SKM-1 (cell line): ENCODE results near the gene NME7.

ENCODE experiments used
- DNase-seq: peaks from one replicate; lab custom pipeline; 2025; ENCODE audit not compliant: unreplicated experiment; lab: John Stamatoyannopoulos, UW

NME7 gene

DNA sequence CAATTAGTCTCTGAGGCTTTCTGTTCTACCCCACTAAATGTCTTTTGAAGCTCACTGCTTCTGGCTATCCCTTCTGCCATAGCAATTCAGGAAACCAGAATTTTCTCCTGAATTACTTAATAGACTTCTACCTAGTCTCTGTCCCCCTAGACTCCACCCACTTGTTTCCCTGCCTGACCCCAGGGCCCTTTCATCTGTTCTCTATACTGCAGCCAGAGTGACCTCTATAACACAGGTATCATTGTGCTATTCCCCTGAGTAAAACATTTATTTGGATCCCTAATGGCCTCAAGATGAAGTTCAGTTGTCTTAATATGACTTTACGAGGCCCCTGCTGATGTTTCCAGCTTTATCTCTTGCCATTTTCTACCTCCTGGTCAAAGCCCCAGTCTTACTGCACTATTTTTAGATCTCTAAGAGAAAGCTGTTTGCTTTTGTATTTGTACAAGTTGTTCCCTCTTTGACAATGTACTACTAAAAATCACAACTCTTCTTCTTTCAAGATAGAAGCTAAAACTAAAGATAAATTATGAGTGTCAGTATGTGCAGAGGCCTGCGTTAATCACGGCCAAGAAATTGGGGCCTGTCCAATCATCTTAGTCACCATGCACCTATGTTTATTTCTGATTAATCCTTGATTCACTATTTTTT lies 206.6 kb downstream of the NME7 start:
- no peak for DNase-seq

DNA sequence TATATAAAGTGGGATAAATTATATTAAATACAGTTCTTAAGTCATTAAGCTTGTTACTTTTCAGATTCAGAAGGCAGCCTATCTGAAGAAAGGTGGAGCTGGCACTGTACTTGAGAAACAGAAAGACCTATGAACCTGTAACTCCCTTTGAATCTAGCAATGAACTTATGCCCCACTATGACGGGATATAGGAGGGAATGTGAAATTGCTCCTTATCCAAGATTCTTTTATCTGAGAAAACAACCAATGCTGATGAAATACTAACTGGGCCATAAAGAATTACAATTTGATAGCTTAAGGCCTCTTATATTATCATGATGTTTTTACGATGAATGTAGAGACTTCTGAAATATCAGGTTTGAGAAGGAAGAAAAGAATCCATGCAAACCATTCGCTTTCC lies 211.0 kb downstream of the NME7 start:
- no peak for DNase-seq

DNA sequence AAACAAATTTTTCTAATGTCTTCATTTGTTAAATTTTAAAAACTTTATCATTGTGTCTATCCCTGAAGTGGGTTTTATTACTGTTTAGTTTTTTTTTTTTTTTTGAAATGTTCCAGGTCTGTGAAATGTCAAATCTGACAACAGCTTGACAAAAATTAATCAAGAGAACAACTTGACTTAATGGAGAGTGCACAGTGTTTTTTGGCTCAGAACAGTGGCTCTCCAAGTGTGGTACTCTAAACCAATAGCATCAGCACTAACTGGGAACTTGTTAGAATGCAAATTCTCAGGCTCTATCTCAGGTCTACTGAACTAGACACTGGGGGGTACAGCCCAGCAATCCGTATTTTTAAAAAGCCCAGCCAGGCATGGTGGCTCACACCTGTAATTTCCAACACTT lies 211.9 kb downstream of the NME7 start:
- DNase-seq = no peak

DNA sequence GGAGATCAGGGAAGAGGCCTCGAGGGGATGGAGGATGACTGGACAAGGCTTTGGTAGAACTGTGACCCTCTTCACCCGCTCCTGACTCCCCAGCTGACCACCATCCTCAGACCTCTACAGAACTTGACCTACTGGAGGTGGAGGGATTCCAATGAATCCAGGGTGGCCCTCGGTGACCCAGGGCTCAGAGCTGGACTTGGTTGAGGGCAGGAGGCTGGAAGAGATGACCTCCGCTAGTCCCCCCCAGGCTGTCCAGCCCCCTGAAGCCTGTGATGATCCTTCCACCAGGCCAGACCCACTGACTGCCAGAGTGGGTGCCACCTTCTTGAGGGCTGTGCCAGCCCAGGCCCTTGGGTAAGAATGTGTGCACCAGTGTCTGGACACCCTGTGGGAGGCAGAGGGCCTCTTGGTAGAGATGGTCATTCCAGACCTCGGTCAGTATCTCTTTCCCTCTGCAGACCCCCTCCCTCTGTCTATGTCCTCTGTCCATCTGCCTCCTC lies 216.2 kb downstream of the NME7 start:
- no peak for DNase-seq

DNA sequence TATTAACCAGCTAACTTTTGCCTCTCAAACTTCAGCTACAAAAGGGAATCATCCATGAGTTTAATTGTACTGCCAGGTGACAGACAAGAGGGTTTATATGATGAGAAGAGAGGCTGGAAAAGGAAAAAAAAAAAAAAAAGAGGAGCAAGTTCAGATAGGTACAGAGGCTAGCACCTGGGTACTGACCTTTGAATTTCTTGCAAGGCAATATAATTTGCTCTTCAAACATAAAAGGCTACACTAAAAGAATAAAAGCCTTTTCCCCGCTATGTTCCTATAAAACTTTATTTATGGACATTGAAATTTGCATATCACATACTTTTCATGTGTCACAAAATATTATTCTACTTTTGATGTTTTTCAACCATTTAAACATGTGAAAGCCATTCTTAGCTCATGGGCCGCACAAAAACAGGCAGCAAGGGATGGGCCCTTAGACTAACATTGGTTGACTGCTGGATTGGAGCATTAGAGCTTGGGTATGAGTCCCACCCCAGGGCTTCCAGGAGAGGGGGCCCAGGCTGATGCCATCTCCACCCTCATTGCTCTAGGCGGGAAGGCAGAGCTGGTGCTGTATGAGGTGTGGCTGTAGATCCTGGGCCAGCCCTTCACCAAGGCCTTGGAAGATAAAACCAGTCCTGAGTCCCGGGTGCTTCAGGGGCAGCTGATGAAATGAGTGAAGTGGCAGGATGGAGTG lies 216.8 kb downstream of the NME7 start:
- DNase-seq = no peak

DNA sequence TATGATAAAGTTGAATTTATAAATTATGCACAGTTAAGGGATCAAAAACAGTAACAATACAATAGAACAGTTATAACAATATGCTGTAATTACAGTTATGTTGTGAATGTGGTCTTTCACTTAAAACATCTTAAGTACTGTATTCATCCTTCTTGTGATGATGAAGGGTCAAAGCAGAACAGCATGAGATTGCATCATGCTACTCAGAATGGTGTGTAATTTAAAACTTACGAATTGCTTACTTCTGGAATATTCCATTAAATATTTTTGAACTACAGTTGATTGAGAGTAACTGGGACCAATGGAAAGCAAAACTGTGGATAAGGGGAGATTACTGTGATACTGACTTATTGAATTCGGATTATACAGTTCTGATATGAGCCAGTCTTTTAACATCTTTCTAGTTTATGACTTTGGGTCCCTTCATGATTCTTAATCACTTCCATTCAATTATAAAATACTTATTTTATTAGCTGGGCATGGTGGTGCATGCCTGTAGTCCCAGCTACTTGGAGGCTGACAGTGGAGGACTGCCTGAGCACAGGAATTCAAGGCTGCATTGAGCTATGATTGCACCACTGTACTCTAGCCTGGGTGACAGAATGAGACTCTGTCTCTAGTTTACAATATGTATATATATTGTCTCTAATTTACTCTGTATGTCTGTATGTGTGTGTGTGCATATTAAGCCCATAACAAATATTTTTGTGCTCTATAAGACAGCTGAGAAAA lies 217.9 kb downstream of the NME7 start:
- no peak for DNase-seq

DNA sequence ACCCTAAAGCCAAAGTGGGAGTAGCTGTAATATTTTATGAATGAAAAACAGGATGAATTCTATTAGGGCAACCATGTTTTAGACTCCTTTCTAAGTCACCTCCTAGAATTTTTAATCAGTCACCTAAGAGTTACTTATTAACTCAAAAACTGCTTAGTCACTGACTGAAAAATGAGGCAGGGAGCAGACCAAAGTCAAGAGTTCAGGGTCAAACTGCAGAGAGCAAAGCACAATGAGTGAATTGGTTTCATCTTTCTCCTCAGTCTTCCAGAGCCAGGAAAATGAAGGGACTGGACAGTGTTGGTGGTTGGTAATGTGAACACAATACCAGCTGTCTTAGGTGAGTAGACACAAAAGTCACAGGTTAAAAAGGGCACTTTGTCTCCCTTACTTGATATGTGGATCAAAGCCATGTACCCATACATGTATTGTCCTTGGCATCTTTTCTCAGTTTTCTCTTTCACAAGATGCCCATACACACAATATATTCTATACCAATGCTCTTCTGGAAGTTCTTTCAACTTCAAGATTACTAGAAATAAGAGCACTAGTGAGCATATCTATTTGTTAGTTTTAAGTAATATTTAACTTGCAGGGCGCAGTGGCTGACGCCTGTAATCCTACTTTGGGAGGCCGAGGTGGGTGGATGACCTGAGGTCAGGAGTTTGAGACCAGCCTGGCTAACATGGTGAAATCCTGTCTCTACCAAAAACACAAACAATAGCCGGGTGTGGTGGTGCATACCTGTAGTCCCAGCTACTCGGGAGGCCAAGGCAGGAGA lies 218.9 kb downstream of the NME7 start:
- no peak for DNase-seq

DNA sequence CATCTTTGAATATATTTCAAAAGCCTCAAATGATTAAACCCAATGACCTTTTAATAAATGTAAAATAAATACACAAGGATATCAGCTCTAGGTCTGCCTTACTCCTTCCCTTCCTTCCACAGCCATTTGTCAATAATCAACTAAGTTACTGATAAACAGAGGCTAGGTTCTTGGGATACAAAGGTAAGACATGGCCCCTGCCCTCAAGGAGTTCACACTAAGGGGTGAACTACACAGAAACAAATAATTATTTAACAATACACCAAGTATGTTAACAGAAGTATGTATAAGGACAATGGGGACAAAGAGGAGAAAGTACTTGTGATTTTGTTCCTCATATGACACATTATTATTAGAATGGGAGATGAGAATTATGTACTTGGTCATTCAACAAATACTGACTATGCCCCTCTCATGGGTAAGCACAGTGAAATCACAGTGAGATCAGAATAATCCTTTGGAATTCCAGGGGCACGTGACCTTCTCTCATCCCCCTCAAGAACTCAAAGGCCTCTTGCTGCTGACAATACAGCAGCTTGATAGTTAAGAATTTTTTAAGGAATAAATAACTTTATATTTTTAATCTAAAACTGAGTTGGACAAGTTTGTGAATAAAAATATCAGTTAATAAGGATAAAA lies 220.9 kb downstream of the NME7 start:
- no peak for DNase-seq

DNA sequence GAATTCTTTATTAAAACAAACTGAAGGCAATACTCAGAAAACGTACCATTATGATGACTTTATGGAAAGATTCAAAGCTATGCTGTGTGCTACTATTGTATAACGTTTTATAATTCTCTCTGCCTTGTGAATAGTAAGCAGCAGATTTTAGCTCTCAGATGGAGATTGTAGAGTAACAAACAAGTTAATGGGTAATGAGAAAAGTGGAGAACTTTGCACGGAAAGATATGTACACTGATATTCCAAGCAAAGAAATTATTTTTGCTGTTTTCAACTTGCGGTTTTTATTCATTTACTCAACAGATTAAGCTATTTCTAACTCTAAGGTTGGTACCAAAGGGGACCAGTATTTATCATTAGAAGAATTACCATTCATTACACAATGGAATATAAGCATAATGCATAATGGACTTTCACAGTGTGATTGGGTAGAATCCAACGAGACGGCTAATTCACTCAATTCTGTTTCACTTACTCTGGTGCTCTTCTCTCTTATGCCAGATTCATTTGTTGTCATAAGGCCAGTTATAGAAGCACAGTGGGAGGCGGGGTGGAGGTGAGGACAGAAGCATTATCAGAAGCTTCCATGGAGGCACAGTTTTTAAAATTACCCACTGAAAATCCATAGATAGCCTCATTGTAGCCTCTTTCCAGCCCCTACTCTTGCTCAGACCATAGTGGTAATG lies 222.5 kb downstream of the NME7 start:
- DNase-seq = no peak

DNA sequence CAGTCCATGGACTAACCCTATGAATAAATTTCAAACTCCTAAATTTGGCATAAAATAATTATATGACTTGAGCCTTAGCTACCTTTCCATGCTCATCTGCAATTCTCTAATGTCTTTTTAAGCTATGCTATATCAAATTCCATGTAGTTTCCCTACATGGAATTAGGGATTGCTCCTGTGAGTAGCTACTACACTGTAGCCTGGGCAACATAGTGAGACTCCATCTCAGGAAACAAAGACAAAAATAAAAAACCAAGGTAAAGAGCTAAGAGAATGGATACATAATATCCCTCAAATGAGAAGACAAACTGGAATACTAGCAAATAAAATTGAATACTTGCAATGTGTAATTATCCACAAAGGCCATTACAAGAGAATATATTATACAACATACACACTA lies 223.6 kb downstream of the NME7 start:
- no peak for DNase-seq

DNA sequence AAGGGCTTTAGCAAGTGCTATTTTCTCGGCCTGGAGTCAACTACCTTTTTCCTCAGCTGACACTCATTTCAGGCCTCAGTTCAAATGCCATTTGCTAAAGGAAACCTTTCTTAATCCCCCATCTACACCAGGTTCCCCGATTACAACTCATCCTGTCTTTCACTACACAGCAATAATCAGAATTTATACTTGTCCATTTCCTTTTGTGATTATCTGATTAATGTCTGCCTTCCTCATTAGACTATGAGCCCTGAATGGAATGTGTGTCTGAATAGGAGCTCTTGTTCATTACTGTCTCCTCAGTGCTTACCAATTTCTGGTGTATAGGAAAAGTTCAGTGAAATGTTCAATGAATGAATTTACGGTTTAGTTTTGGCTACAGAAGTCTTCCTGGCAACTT lies 224.3 kb downstream of the NME7 start:
- no peak for DNase-seq

DNA sequence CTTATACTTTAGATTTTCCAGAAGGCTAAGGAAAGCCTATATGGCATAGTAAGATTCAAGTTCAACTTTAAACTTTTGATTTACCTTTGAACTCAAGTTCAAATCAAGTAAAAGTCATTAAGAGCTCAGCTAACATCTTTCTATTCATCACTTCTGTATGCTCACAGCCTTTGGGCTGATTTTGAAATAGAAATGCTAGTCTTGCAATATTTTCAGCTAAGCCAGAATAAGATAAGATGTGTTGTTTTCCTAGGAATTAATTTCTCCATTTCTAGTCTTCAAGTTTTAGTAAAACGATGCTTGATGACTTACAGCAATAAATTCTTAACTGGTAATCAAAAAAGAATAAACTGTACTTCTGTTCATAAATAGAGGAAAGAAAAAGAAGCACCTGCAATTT lies 225.5 kb downstream of the NME7 start:
- DNase-seq = no peak

DNA sequence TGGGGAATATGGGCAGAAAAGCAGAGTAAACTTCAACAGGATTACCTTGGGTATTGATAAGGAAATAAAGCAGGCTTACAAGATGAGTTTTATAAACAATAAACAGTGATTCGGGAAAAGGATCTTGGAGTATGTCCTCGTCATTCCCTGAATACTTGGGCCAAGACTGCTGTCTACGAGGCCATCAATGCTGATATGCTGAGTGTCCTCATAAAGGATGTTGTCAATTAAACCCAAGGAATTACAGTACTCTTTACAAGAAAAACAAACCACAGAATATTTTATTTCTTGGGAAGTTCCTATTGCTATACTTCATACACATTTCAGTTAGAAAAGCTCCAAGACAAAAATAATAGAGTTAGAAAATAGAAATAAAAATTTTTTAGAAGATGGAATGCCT lies 226.2 kb downstream of the NME7 start:
- no peak for DNase-seq

DNA sequence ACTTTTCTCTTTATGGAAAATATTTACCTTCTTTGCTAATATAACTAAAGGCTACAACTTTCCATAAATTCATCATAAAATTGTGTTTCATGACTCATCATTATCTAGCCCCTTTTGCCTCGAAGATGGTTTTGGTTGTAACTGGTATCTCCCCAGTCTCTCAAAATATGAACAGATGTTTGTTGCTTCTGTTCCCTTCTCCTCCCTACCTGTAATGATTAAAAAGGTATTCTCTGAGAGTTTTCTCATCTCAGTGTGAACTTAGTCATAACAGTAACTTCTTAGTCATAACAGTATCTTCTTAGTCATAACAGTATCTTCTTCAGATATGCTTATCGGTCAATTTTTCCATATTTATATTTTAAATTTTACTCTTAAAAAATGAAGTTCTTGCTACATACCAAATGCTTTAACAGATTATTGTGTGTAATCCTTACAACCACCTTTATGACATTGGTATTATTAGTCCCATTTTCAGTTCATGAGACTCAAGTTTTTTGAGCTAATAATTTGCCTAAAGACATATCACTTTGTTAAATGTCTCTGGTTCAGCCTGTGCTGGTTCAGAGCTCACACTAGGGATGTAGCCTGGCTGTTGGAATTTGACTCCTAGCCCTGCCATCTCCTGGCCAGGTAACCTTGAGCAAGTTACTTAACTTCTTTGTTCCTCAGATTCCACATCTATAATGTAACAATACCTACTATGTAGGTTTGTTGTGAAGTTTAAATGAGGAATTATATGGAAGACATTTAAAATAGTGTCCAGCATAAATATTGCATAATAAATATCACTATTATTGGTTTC lies 228.5 kb downstream of the NME7 start:
- no peak for DNase-seq

DNA sequence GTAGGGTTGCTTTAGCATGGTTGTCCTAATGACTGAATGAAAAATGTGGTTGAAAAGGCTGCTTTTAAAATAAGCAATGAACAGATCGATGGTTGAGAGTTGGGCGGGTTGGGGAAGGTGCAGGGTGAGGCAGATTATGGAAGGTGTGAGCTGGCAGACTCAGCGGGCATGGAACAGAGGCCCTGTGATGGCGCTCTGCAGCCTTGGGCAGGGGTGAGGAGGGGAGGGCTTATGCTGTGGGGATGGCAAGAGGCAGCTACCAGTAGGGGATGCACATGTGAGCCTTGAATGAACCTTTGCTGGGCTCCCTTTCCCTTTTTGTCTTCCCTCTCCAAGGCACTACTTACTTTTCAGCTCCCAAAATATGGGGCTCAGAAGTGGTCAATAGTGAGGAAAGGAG lies 230.2 kb downstream of the NME7 start:
- DNase-seq = no peak

DNA sequence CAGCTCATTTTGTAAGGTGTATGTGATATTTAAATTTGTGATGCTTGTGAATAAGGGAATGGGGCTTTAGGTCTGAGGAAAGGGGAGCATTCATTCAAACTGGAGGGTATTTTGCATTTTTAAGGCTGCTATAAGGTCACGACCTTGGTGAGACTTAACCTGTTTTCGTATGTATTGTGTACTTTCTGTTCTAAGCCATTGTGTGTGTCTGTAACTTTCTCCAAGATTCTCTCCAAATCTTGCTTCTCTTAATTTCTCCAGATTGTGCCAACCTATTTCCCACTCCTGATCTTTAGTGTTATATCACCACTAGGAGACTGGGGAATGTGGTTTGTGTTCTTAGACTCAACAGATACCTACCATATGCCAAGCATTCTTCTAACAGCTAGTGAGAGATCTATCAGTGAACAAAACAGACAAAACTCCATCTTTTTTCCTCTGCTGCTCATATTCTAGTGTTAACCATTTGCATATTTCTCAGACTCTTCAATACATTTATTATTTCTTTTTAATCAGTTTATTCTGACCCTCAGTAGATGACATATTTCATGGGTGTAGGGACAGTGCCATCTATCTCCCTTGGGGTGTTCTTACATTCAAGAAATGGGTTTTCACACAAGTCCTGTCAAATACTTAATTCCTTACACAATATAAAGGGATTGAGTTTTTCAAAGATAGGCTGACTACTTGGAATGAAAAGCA lies 233.6 kb downstream of the NME7 start:
- DNase-seq = no peak

DNA sequence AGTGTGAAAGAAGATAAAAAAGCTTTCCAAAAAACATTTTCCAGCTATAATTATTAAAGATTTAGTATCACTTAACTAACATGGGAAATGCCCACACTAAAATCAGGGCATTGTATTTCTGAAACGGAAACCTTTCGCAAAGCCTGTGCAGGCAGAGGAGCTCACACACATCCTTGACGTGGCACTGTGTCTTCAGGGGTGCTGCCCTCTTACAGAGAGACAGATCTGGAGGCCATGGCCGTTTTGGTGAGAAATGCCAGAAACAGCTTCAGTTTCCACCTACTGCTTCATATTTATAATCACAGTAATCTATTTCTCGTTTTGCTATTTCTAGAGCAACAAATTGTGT lies 234.4 kb downstream of the NME7 start:
- DNase-seq = no peak

DNA sequence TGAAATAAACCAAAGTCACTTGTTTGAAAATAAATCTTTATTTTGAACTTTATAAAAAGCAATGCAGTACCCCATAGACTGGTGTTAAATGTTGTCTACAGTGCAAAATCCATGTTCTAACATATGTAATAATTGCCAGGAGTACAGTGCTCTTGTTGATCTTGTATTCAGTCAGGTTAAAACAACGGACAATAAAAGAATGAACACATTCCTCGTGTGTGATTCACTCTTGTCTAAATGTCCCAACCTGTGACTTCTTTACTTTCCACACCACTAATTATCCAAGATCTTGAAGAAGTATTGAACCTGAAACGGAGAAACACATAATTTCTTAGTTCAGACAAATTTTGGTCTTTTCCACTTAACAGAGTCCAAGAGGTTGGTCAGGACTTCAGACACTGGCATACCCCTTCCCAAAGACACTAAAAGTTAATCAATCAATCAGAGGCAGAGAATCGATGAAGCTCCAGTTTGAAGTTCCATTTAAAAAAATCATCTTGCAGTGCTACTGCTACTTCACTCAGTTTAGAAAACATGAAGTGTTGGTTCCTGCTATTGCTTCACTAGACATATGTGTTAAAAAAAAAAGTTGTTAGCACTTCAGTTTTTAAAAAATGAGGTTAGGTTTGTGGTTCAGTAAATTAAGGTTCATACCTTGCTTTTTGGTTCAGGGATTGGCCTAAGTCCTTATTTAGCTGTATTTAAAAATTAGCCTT lies 234.9 kb downstream of the NME7 start:
- DNase-seq = no peak
